Renal pelvis (tissue), 4 donors: ENCODE measurements around the gene ECI1. TPM values are rescaled to one million over a fixed set of nuclear protein-coding genes. Genes with fewer than 3 reads are reported as not detected.

Experiments used
- DNase-seq: peaks from one replicate; pipeline ENCODE4 v3.0.0-alpha.2; 2013
- polyA plus RNA-seq, 3 donors: library from polyadenylated mRNA; unstranded; fragments of 120-200 nt; gene quantifications; one replicate each; pipeline ENCODE4 v1.2.1, GENCODE V29; 2013; ENCODE audit not compliant: insufficient read length in 3 of 3

The ECI1 gene
- polyA plus RNA-seq, 3 donors, result 76.6 to 90.9 (median 81.6) TPM

DNA sequence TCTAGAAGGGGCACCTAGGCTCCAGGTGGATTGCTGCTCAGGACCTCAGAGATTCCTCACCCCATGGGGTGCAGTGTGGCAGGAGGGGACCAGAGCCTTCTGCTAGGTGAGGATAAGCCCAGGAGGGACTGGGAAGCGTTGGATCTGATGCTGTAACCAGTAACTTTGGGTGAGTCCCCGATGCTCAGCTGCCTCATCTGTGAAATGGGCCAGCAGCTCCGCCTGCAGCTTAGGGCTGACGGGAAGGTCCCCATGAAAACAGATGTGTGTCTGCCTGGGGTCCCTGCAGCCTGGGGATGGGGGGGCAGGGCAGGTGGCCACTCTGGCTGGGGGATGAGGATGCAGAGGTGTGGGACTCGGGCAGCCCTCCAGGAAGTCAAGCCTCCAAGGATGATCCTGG, 52.3 kb downstream of the ECI1 start:
- DNase-seq, result no peak

GRCh38 chr16:2198283-2198682, 53.1 kb downstream of the ECI1 start:
- DNase-seq, result no peak

- no peak for DNase-seq
Measured at GRCh38 chr16:2197765-2198164, 53.6 kb downstream of the ECI1 start.

GRCh38 chr16:2196981-2197511, 54.3 kb downstream of the ECI1 start:
- DNase-seq, result no peak

- DNase-seq, result no peak
Measured at GRCh38 chr16:2196162-2196980, 55.0 kb downstream of the ECI1 start, which contains the start of gene CASKIN1. Gene CASKIN1, minus strand, starts transcription at chr16:2196605. Its CDS starts 173 bp downstream, at chr16:2196432.

DNA sequence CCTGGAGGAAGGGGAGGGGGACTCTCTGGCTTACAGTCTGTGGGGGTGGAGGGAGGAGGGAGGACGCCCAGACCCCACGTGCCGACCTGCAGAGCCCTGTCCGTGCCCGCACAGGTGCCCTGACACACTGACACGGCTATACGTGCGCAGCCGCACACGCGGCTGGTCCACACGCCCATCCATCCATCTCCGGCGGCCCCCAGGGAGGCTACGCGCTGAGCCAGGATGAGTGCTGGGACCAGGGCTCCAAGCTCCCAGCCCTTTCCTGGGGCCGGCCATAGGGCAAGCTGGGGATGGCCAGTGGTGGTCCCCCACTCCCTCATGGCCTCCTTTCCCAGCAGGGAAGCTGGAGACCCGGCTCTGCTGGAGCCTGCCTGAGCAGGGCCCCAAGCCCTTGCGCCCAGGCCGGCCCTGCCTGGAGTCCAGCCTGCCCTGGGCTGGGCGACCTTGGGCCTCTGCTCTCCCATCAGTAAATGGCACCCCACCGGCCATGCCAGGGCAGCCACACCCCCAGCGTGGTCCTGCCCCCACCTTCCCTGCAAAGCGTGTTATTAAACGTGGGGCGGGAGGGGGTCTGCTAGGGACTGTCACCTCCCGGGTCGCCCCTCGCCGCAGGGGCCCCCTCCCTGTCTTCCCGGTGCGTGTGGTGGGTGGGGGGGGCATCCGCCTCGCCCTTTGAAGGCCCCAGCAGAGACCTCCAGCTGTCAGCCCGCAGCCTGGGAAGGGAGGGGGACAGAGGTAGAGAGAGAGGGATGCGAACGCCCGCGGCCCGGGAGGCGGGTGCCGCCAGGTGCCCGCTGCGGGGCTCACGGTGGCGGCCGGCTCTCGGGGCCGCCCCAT, 55.8 kb downstream of the ECI1 start:
- DNase-seq, result no peak

GRCh38 chr16:2194852-2195321, 56.5 kb downstream of the ECI1 start:
- DNase-seq, result no peak

DNA sequence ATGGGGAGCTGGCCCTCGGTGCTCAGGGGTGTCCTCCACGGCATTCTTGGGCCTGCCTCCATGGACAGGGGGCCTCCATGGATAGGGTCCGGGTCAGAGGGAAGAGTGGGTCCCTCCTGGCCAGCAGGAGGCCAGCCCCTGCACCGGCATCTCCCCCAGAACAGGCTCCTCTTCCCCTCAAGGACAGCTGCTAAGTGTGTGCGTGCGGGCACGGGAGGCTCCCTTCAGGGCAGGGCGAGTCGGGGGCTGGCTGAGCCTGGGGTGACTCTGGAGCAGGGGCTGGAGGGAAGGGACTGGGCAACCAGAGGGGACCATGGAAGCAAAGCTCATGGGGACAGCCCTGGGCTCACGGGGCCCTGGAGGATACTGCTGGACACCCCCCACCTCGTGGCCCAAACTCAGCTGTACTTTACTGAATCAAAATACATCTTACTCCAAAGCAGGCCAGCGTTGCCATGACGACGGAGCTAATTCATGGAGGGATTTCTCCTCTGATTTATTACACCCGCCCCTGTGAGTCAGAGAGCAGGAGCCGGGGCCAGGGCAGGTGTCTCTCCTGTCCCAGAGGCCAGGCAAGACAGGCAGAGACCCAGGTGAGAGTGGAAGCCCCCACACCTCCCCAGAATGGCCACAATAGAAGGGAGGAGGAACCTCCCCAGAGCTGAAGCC, 57.1 kb downstream of the ECI1 start:
- no peak for DNase-seq

DNA sequence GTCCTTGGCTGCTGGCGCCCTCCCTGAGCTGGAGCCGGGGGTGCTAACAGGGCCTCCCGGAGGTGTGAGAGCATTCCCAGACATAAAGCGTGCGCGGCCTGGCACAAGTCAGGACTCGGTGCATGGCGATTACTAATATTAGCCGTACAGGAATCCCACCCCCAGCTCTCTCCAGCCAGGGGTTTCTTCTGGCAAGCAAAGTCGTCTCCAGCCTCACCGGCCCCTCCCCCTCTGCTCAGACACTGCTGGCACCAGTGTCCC, 60.0 kb downstream of the ECI1 start:
- DNase-seq, result no peak

- DNase-seq, result no peak
Measured at GRCh38 chr16:2190659-2191445, 60.5 kb downstream of the ECI1 start.

- no peak for DNase-seq
Measured at GRCh38 chr16:2190002-2190658, 61.3 kb downstream of the ECI1 start.

Other genes with a start within 250 kb of the ECI1 start
- gene ZNF598, start 241.8 kb downstream of the ECI1 start, polyA plus RNA-seq, result 10 to 100 TPM; 21.4 to 30.9 (median 25.0) TPM
- gene NPW, start 231.8 kb downstream of the ECI1 start, polyA plus RNA-seq, result 10 to 100 TPM in 2 of 3 donors, 1 to 10 TPM in 1; 4.5 to 14.3 (median 12.0) TPM
- gene NHERF2, start 224.7 kb downstream of the ECI1 start, polyA plus RNA-seq, result 100 to 1,000 TPM; 116 to 169 (median 155) TPM
- gene NTHL1, start 203.8 kb downstream of the ECI1 start, polyA plus RNA-seq, result 10 to 100 TPM; 19.7 to 26.7 (median 26.2) TPM
- gene TSC2, start 203.6 kb downstream of the ECI1 start, polyA plus RNA-seq, result 100 to 1,000 TPM; 141 to 174 (median 162) TPM
- 100 to 1,000 TPM in 2 of 3 donors, 10 to 100 TPM in 1; 96.5 to 119 (median 115) TPM for gene PKD1, start 115.7 kb downstream of the ECI1 start, polyA plus RNA-seq
- gene RAB26, start 103.0 kb downstream of the ECI1 start, polyA plus RNA-seq, result 1 to 10 TPM; 3.0 to 6.0 (median 3.1) TPM
- gene TRAF7, start 95.8 kb downstream of the ECI1 start, polyA plus RNA-seq, result 10 to 100 TPM; 56.1 to 61.1 (median 60.6) TPM
- 1 to 10 TPM; 1.8 to 2.6 (median 1.9) TPM for gene CASKIN1, start 55.0 kb downstream of the ECI1 start, polyA plus RNA-seq
- gene MLST8, start 46.1 kb downstream of the ECI1 start, polyA plus RNA-seq, result 10 to 100 TPM; 48.8 to 57.6 (median 55.2) TPM
- gene BRICD5, start 40.7 kb downstream of the ECI1 start, polyA plus RNA-seq, result 10 to 100 TPM in 1 of 3 donors, 1 to 10 TPM in 2; 6.6 to 11.8 (median 9.4) TPM
- gene PGP, start 36.7 kb downstream of the ECI1 start, polyA plus RNA-seq, result 10 to 100 TPM; 15.1 to 18.8 (median 17.8) TPM
- 10 to 100 TPM; 19.8 to 26.3 (median 23.3) TPM for gene E4F1, start 28.0 kb downstream of the ECI1 start, polyA plus RNA-seq
- 1 to 10 TPM in 2 of 3 donors, under 1 TPM in 1; 0.84 to 1.7 (median 1.6) TPM for gene DNASE1L2, start 15.1 kb downstream of the ECI1 start, polyA plus RNA-seq
- 100 to 1,000 TPM; 207 to 240 (median 216) TPM for gene RNPS1, start 16.5 kb upstream of the ECI1 start, polyA plus RNA-seq
- 1 to 10 TPM; 6.6 to 7.8 (median 7.5) TPM for gene ABCA3, start 89.1 kb upstream of the ECI1 start, polyA plus RNA-seq
- 10 to 100 TPM; 12.6 to 15.4 (median 13.2) TPM for gene CCNF, start 177.9 kb upstream of the ECI1 start, polyA plus RNA-seq
- gene TEDC2, start 208.5 kb upstream of the ECI1 start, polyA plus RNA-seq, result 10 to 100 TPM; 11.3 to 14.2 (median 13.7) TPM
- gene NTN3, start 219.7 kb upstream of the ECI1 start, polyA plus RNA-seq, result 1 to 10 TPM; 2.4 to 4.3 (median 3.8) TPM
- gene TBC1D24, start 223.5 kb upstream of the ECI1 start, polyA plus RNA-seq, result 10 to 100 TPM; 16.1 to 25.1 (median 24.0) TPM